HepG2 (cell line): ENCODE results near the gene PRR19. TPM values are rescaled to one million over a fixed set of nuclear protein-coding genes. Genes with fewer than 3 reads are reported as not detected.
A peak's percentile ranks its signal among the peaks of the same experiment; 100 is the strongest.

Experiments used
- ATAC-seq: fragments of 200-7000 bp; cut with Tn5 transposase; 3 replicates; pipeline ENCODE4 v1.9.1; 2020; ENCODE audit warnings: mild to moderate bottlenecking, moderate library complexity
- BruUV-seq: library from RNA; stranded (reverse); fragments of 400-500 nt; replicated peaks from 2 replicates; lab custom pipeline; 2021; lab: Mats Ljungman, UMichigan
- CTCF ChIA-PET: fragments of 300-600 bp; formaldehyde crosslinking; extraction: SDS; loops from one replicate; lab custom pipeline; 2021; ENCODE audit warnings: low total read pairs, inconsistent platforms, low intra/inter-chr PET ratio; lab: Yijun Ruan, JAX
- POLR2A ChIA-PET: fragments of 350-600 bp; sonication (Branson Sonifier 250); formaldehyde crosslinking; loops from one replicate; lab custom pipeline; 2020; ENCODE audit warnings: antibody characterized with exemption, inconsistent platforms; lab: Yijun Ruan, JAX
- DNase-seq: peaks from one replicate; pipeline ENCODE4 v3.0.0-alpha.2; 2015; ENCODE audit warnings: low spot score
- FAIRE-seq: peaks from 3 replicates; lab custom pipeline; 2011; peaks lifted over from hg19 to GRCh38; lab: Jason Lieb, UNC
- H2AFZ ChIP-seq: one replicate; pipeline ENCODE4 v1.6.1; 2011; ENCODE audit warnings: low read length, inconsistent platforms
- H3K27ac ChIP-seq: fragments of 300-600 bp; 3 replicates; pipeline ENCODE4 v1.8.0; 2011; ENCODE audit warnings: mixed run types, mild to moderate bottlenecking, mixed read lengths, low read length, inconsistent platforms; ENCODE audit not compliant: insufficient read depth; ENCODE audit errors: extremely low read length
- H3K27me3 ChIP-seq, 2 experiments: fragments of 200-600 bp in 1 of 2; 2 replicates in 1 of 2; 3 replicates in 1 of 2; pipeline versions ENCODE4 v1.6.0 to v1.8.0; 2011; ENCODE audit warnings: low read length in 2 of 2, mild to moderate bottlenecking in 2 of 2, moderate library complexity in 2 of 2, inconsistent platforms in 1 of 2; ENCODE audit not compliant: insufficient read depth in 2 of 2, control insufficient read depth in 1 of 2
- H3K36me3 ChIP-seq, 2 experiments: fragments of 200-600 bp in 1 of 2; replicated peaks in 1 of 2; 2 replicates in 1 of 2; 3 replicates in 1 of 2; pipeline versions ENCODE4 v1.5.1 to v1.8.0; 2011; ENCODE audit warnings: low read length in 2 of 2, inconsistent platforms in 1 of 2; ENCODE audit not compliant: insufficient read depth in 2 of 2, control insufficient read depth in 1 of 2
- H3K4me1 ChIP-seq: 2 replicates; pipeline ENCODE4 v1.5.1; 2012; ENCODE audit warnings: low read length, inconsistent platforms; ENCODE audit not compliant: insufficient read depth
- H3K4me2 ChIP-seq: 2 replicates; pipeline ENCODE4 v1.6.0; 2011; ENCODE audit warnings: low read depth, low read length, inconsistent platforms
- H3K4me3 ChIP-seq, 3 experiments: fragments of 200-600 bp in 1 of 3; sonication (generic), shearing (Covaris generic) in 1 of 3; replicated peaks in 1 of 3; 2 replicates each; pipeline ENCODE4 v1.5.1; 2011 to 2016; ENCODE audit warnings: low read length in 3 of 3, inconsistent platforms in 2 of 3, low read depth in 2 of 3, mild to moderate bottlenecking in 2 of 3, control low read depth in 1 of 3, mixed read lengths in 1 of 3; ENCODE audit not compliant: insufficient read depth in 1 of 3
- H3K79me2 ChIP-seq: one replicate; pipeline ENCODE4 v1.6.1; 2011; ENCODE audit warnings: low read length, inconsistent platforms; ENCODE audit not compliant: insufficient read depth
- H3K9ac ChIP-seq: 2 replicates; pipeline ENCODE4 v1.6.0; 2011; ENCODE audit warnings: mild to moderate bottlenecking, low read depth, low read length, inconsistent platforms; ENCODE audit not compliant: insufficient read depth
- H3K9me3 ChIP-seq: 2 replicates; pipeline ENCODE4 v1.5.1; 2012; ENCODE audit warnings: mild to moderate bottlenecking, low read length
- H4K20me1 ChIP-seq: 2 replicates; pipeline ENCODE4 v1.6.0; 2011; ENCODE audit warnings: inconsistent platforms, mild to moderate bottlenecking, low read length, moderate library complexity; ENCODE audit not compliant: insufficient read depth
- FOXC1 ChIP-seq: sonication (generic); formaldehyde crosslinking; IDR thresholded peaks from 2 replicates; pipeline ENCODE4 v1.8.0; 2022; ENCODE audit warnings: mild to moderate bottlenecking, missing genetic modification reagents, borderline replicate concordance
- FOXJ3 ChIP-seq: sonication (generic); formaldehyde crosslinking; IDR thresholded peaks from 2 replicates; pipeline ENCODE4 v1.4.0; 2020; ENCODE audit warnings: missing genetic modification reagents, mild to moderate bottlenecking, borderline replicate concordance
- HNRNPL ChIP-seq: fragments of 200-400 bp; formaldehyde crosslinking; IDR thresholded peaks from 2 replicates; pipeline ENCODE4 v1.6.1; 2017; ENCODE audit warnings: mild to moderate bottlenecking, low read depth, low read length
- NR1H2 ChIP-seq: sonication (generic); formaldehyde crosslinking; IDR thresholded peaks from 2 replicates; pipeline ENCODE4 v1.8.1; 2022; ENCODE audit warnings: low read depth, missing genetic modification reagents, borderline replicate concordance
- POLR2AphosphoS5 ChIP-seq: IDR thresholded peaks from 2 replicates; pipeline ENCODE4 v1.6.1; 2012; ENCODE audit warnings: low read depth, low read length
- PRMT3 ChIP-seq: sonication (generic); formaldehyde crosslinking; IDR thresholded peaks from 2 replicates; pipeline ENCODE4 v1.8.1; 2022; ENCODE audit warnings: low read depth, mild to moderate bottlenecking, moderate library complexity, missing genetic modification reagents, borderline replicate concordance
- RBM22 ChIP-seq: fragments of 200-400 bp; formaldehyde crosslinking; optimal IDR thresholded peaks from 2 replicates; pipeline ENCODE3; 2017; ENCODE audit warnings: mild to moderate bottlenecking, low read length, moderate library complexity
- SSRP1 ChIP-seq: IDR thresholded peaks from 2 replicates; pipeline ENCODE4 v1.6.1; 2016; ENCODE audit warnings: control low read depth
- TARDBP ChIP-seq: sonication (generic); formaldehyde crosslinking; IDR thresholded peaks from 2 replicates; pipeline ENCODE4 v1.8.0; 2022; ENCODE audit warnings: mild to moderate bottlenecking, missing genetic modification reagents
- ZNF225 ChIP-seq: sonication (generic); formaldehyde crosslinking; IDR thresholded peaks from 2 replicates; pipeline ENCODE4 v1.4.0; 2020; ENCODE audit warnings: mild to moderate bottlenecking, missing genetic modification reagents
- ZNF3 ChIP-seq: IDR thresholded peaks from 2 replicates; pipeline ENCODE4 v1.7.0; 2017; ENCODE audit warnings: inconsistent platforms
- ZNF430 ChIP-seq: sonication (generic); formaldehyde crosslinking; IDR thresholded peaks from 2 replicates; pipeline ENCODE4 v1.9.0; 2021; ENCODE audit warnings: mild to moderate bottlenecking, missing genetic modification reagents
- WGBS: methylation state at CpG from one replicate; pipeline ENCODE4 v1.1.6; 2017; ENCODE audit warnings: low lambda C conversion rate; 5-methylcytosine and 5-hydroxymethylcytosine counted together
- in situ Hi-C: cut with HindIII; loops from 2 replicates; pipeline ENCODE4 v1.10.0; 2017; ENCODE audit warnings: low pct_unique_long_range_greater_than_20kb; ENCODE audit not compliant: extremely low pct_ligation_motif_present
- intact Hi-C: fragments of 100-400 bp; cut with micrococcal nuclease; formaldehyde crosslinking; loops from one replicate; pipeline ENCODE4 v1.10.0; 2022; ENCODE audit not compliant: unreplicated experiment
- polyA plus RNA-seq, 8 experiments: library from polyadenylated mRNA; depleted of rRNA in 3 of 8; stranded (reverse) in 7 of 8; unstranded in 1 of 8; fragments of >200 nt; fragmentation: Illumina TruSeq in 4 of 8; extraction: Trizol in 4 of 8; gene quantifications; 2 replicates each; pipeline versions ENCODE4 v1.2.1 to v1.2.3, GENCODE V29; 2011 to 2016; ENCODE audit warnings: low read depth in 4 of 8, missing spikeins in 1 of 8, mixed read lengths in 1 of 8; ENCODE audit not compliant: insufficient read depth in 1 of 8
- total RNA-seq, 5 experiments: library from RNA; depleted of rRNA; stranded (reverse); fragments of >200 nt; fragmentation: Illumina TruSeq; extraction: Trizol; gene quantifications; 2 replicates each; pipeline ENCODE4 v1.2.3, GENCODE V29; 2016; ENCODE audit warnings: low read depth in 1 of 5
- TF ChIP-seq, protein P1 (sequence below): sonication (generic); IDR thresholded peaks from 2 replicates; pipeline ENCODE4 v1.6.1; 2016; ENCODE audit warnings: low read depth, borderline replicate concordance
- TF ChIP-seq, protein P2 (sequence below): sonication (generic); formaldehyde crosslinking; IDR thresholded peaks from 2 replicates; pipeline ENCODE4 v1.8.1; 2023; ENCODE audit warnings: mild to moderate bottlenecking, missing genetic modification reagents, borderline replicate concordance
- TF ChIP-seq, protein P3 (sequence below): sonication (generic); formaldehyde crosslinking; IDR thresholded peaks from 2 replicates; pipeline ENCODE4 v1.8.1; 2023; ENCODE audit warnings: mild to moderate bottlenecking, missing genetic modification reagents
- TF ChIP-seq, protein P4 (sequence below): sonication (generic); formaldehyde crosslinking; IDR thresholded peaks from 2 replicates; pipeline ENCODE4 v1.4.0; 2020; ENCODE audit warnings: missing genetic modification reagents
- TF ChIP-seq, protein P5 (sequence below): sonication (generic); formaldehyde crosslinking; IDR thresholded peaks from 2 replicates; pipeline ENCODE4 v1.4.0; 2020; ENCODE audit warnings: missing genetic modification reagents, borderline replicate concordance

Gene PRR19
- total and polyA plus RNA-seq, 2 of the 13 experiments (the other 11 are each of a cell fraction or from before 2014, with no cell fraction given) = 0.21 to 0.33 TPM

DNA sequence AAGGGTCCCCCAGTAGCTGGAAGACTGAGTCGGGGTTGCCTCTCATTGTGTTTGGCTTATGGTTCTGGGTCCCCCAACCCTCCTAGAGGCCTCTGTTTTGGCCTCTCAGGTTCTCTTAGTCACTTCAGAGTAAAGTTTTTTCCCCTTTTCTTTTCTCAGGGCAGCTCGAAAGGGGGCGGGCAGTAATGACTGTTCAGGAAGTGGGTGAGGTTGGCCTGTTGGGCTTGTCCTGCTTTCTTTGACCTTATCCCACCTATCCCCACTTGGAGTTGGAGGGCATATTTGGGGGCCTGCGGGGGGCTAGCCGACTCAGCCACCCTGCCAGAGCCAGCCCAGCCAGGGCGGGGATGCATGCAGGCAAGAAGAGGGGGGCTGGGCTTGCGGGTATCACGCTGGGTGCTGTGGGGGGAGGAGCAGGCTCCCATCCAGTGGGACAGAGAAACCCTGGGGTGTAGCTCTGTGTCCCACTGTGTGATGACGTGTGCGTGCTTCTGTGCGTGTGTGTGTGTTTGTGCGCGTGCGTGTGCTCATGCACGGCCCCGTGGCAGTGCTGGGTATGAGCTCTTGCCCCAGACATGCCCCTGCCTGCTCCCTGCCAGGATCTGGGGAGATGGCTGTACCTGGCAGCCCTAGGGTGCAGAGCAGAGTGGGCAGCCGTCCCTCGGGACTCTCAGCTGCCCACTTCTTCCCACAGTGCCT lies 31.4 kb upstream of the PRR19 start:
- ATAC-seq = no peak
- 0 out of 2 replicates have a peak, but pooled peaks have one; percentile 4 for TF ChIP-seq FOXC1
- TF ChIP-seq PRMT3 (CRISPR knock-in tag) = no peak
- TF ChIP-seq, protein P1, sequence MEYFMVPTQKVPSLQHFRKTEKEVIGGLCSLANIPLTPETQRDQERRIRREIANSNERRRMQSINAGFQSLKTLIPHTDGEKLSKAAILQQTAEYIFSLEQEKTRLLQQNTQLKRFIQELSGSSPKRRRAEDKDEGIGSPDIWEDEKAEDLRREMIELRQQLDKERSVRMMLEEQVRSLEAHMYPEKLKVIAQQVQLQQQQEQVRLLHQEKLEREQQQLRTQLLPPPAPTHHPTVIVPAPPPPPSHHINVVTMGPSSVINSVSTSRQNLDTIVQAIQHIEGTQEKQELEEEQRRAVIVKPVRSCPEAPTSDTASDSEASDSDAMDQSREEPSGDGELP = peak; percentile 16; the same call in 1 of the 2 replicates
- TF ChIP-seq ZNF430 (CRISPR knock-in tag) = no peak
- TF ChIP-seq RBM22 = no peak
- peak; percentile 86 for TF ChIP-seq HNRNPL
- TF ChIP-seq, protein P2, sequence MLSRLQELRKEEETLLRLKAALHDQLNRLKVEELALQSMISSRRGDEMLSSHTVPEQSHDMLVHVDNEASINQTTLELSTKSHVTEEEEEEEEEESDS (CRISPR knock-in tag) = no peak
- TF ChIP-seq, protein P3, sequence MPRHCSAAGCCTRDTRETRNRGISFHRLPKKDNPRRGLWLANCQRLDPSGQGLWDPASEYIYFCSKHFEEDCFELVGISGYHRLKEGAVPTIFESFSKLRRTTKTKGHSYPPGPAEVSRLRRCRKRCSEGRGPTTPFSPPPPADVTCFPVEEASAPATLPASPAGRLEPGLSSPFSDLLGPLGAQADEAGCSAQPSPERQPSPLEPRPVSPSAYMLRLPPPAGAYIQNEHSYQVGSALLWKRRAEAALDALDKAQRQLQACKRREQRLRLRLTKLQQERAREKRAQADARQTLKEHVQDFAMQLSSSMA (CRISPR knock-in tag) = no peak
- TF ChIP-seq SSRP1 (CRISPR knock-in tag) = no peak
- TF ChIP-seq NR1H2 (CRISPR knock-in tag) = no peak
- 0 out of 2 replicates have a peak, but pooled peaks have one; percentile 8 for TF ChIP-seq POLR2AphosphoS5
- TF ChIP-seq FOXJ3 = no peak
- TF ChIP-seq, protein P4, sequence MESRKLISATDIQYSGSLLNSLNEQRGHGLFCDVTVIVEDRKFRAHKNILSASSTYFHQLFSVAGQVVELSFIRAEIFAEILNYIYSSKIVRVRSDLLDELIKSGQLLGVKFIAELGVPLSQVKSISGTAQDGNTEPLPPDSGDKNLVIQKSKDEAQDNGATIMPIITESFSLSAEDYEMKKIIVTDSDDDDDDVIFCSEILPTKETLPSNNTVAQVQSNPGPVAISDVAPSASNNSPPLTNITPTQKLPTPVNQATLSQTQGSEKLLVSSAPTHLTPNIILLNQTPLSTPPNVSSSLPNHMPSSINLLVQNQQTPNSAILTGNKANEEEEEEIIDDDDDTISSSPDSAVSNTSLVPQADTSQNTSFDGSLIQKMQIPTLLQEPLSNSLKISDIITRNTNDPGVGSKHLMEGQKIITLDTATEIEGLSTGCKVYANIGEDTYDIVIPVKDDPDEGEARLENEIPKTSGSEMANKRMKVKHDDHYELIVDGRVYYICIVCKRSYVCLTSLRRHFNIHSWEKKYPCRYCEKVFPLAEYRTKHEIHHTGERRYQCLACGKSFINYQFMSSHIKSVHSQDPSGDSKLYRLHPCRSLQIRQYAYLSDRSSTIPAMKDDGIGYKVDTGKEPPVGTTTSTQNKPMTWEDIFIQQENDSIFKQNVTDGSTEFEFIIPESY (CRISPR knock-in tag) = peak; percentile 53; the same call in 1 of the 2 replicates
- TF ChIP-seq TARDBP (CRISPR knock-in tag) = 0 out of 2 replicates have a peak, but pooled peaks have one; percentile 17
- no peak for TF ChIP-seq ZNF3 (CRISPR knock-in tag)
- 0 out of 2 replicates have a peak, but pooled peaks have one; percentile 22 for TF ChIP-seq ZNF225 (CRISPR knock-in tag)
- TF ChIP-seq, protein P5, sequence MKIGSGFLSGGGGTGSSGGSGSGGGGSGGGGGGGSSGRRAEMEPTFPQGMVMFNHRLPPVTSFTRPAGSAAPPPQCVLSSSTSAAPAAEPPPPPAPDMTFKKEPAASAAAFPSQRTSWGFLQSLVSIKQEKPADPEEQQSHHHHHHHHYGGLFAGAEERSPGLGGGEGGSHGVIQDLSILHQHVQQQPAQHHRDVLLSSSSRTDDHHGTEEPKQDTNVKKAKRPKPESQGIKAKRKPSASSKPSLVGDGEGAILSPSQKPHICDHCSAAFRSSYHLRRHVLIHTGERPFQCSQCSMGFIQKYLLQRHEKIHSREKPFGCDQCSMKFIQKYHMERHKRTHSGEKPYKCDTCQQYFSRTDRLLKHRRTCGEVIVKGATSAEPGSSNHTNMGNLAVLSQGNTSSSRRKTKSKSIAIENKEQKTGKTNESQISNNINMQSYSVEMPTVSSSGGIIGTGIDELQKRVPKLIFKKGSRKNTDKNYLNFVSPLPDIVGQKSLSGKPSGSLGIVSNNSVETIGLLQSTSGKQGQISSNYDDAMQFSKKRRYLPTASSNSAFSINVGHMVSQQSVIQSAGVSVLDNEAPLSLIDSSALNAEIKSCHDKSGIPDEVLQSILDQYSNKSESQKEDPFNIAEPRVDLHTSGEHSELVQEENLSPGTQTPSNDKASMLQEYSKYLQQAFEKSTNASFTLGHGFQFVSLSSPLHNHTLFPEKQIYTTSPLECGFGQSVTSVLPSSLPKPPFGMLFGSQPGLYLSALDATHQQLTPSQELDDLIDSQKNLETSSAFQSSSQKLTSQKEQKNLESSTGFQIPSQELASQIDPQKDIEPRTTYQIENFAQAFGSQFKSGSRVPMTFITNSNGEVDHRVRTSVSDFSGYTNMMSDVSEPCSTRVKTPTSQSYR = peak; percentile 60; the same call in 1 of the 2 replicates

More for the DNA sequence above, 31.4 kb upstream of the PRR19 start:
- H3K9ac ChIP-seq = peak overlapping the region; percentile 90
- peaks cover 19% of the 10 kb centered on the region for H3K79me2 ChIP-seq
- peak overlapping the region; percentile 76 for H3K27ac ChIP-seq
- peaks cover 29% of the 10 kb centered on the region for H3K4me1 ChIP-seq
- H3K4me3 ChIP-seq = peak overlapping the region; percentile 73 to 81 (median 75)
- DNase-seq (no peak), FAIRE-seq (peak; percentile 12)
- H4K20me1 ChIP-seq = no peaks in the 10 kb centered on the region
- CTCF ChIA-PET = interaction anchor here (1.1 kb wide), 1 partner anchor 10 kb away, joined by 3 read pairs; no protein-coding TSS in a partner anchor
- H3K27me3 ChIP-seq = no peaks in the 10 kb centered on the region; a peak in 1 of 5 replicates
- POLR2A ChIA-PET = interaction anchor here (0.6 to 3.2 kb wide), 6 partner anchors 10 to 27 kb away, joined by 3 to 44 read pairs (median 3); no protein-coding TSS in a partner anchor
- WGBS = 33% methylated on average over 12 of the region's 18 CpGs
- H2AFZ ChIP-seq = no peak overlapping the region
- H3K9me3 ChIP-seq = no peaks in the 10 kb centered on the region
- peaks cover 5 to 21% of the 10 kb centered on the region in 2 experiments; a peak in 3 of 5 replicates for H3K36me3 ChIP-seq
- in situ Hi-C loops (no loop called here), intact Hi-C loops (no loop called here)
- no TSS peak for BruUV-seq
- peak overlapping the region; percentile 96 for H3K4me2 ChIP-seq
